Parathyroid adenoma (tissue), 2 donors: ENCODE measurements around the gene PACS1.

Experiments used
- H2AFZ ChIP-seq: fragments of 300-600 bp; sonication (generic); one replicate; pipeline ENCODE4 v1.7.0; 2017; ENCODE audit warnings: antibody characterized with exemption, mild to moderate bottlenecking
- H3K27ac ChIP-seq: fragments of 300-600 bp; sonication (generic); one replicate; pipeline ENCODE4 v1.7.0; 2017
- H3K27me3 ChIP-seq: fragments of 300-600 bp; sonication (generic); one replicate; pipeline ENCODE4 v1.7.0; 2017; ENCODE audit warnings: low read length; ENCODE audit not compliant: control insufficient read depth, insufficient read depth
- H3K36me3 ChIP-seq: fragments of 300-600 bp; sonication (generic); one replicate; pipeline ENCODE4 v1.7.0; 2017; ENCODE audit warnings: low read length; ENCODE audit not compliant: control insufficient read depth, insufficient read depth
- H3K4me1 ChIP-seq: fragments of 300-600 bp; sonication (generic); one replicate; pipeline ENCODE4 v1.7.0; 2017; ENCODE audit warnings: control low read depth
- H3K4me2 ChIP-seq: fragments of 300-600 bp; sonication (generic); one replicate; pipeline ENCODE4 v1.7.0; 2017; ENCODE audit warnings: low read length
- H3K4me3 ChIP-seq: fragments of 300-600 bp; sonication (generic); one replicate; pipeline ENCODE4 v1.7.0; 2017; ENCODE audit warnings: low read depth, low read length
- H3K79me2 ChIP-seq: fragments of 300-600 bp; sonication (generic); one replicate; pipeline ENCODE4 v1.7.0; 2017; ENCODE audit warnings: control low read depth
- H3K9ac ChIP-seq: fragments of 300-600 bp; sonication (generic); one replicate; pipeline ENCODE4 v1.7.0; 2017; ENCODE audit warnings: mild to moderate bottlenecking
- H3K9me3 ChIP-seq: fragments of 300-600 bp; sonication (generic); one replicate; pipeline ENCODE4 v1.7.0; 2017; ENCODE audit warnings: low read length; ENCODE audit not compliant: control insufficient read depth
- TF ChIP-seq, protein P1 (sequence below): fragments of 300-600 bp; sonication (generic); IDR thresholded peaks from one replicate; pipeline ENCODE4 v1.7.0; 2017; ENCODE audit warnings: antibody characterized with exemption, mild to moderate bottlenecking
- donor health status: primary hyperparathyroidism.

The PACS1 gene

GRCh38 chr11:66063900-66064299 is 6.2 kb upstream of the PACS1 start:
- Histone ChIP-seq H3K4me3 (no peak overlapping the region), H3K9ac (no peak overlapping the region), H3K79me2 (no peaks in the 10 kb centered on the region), H3K27me3 (no peaks in the 10 kb centered on the region), H3K27ac (no peak overlapping the region), H3K4me2 (no peak overlapping the region), H3K4me1 (peaks cover 5% of the 10 kb centered on the region), H3K9me3 (no peaks in the 10 kb centered on the region), H2AFZ (no peak overlapping the region), H3K36me3 (no peaks in the 10 kb centered on the region)
- TF ChIP-seq, protein P1, sequence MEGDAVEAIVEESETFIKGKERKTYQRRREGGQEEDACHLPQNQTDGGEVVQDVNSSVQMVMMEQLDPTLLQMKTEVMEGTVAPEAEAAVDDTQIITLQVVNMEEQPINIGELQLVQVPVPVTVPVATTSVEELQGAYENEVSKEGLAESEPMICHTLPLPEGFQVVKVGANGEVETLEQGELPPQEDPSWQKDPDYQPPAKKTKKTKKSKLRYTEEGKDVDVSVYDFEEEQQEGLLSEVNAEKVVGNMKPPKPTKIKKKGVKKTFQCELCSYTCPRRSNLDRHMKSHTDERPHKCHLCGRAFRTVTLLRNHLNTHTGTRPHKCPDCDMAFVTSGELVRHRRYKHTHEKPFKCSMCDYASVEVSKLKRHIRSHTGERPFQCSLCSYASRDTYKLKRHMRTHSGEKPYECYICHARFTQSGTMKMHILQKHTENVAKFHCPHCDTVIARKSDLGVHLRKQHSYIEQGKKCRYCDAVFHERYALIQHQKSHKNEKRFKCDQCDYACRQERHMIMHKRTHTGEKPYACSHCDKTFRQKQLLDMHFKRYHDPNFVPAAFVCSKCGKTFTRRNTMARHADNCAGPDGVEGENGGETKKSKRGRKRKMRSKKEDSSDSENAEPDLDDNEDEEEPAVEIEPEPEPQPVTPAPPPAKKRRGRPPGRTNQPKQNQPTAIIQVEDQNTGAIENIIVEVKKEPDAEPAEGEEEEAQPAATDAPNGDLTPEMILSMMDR, result no peak

- no peaks in the 10 kb centered on the region for H3K36me3 ChIP-seq
- no peak overlapping the region for H2AFZ ChIP-seq
- TF ChIP-seq, protein P1, result no peak
Observed at GRCh38 chr11:66064571-66064970, 5.5 kb upstream of the PACS1 start.

GRCh38 chr11:66066751-66067150 is 3.3 kb upstream of the PACS1 start:
- Histone ChIP-seq H3K4me3 (no peak overlapping the region), H3K27me3 (no peaks in the 10 kb centered on the region), H3K27ac (no peak overlapping the region), H3K79me2 (no peaks in the 10 kb centered on the region), H3K9ac (no peak overlapping the region), H3K9me3 (no peaks in the 10 kb centered on the region), H2AFZ (no peak overlapping the region), H3K4me1 (peaks cover 6% of the 10 kb centered on the region), H3K36me3 (no peaks in the 10 kb centered on the region), H3K4me2 (no peak overlapping the region)
- TF ChIP-seq, protein P1, result no peak

More at GRCh38 chr11:66064571-66064970, 5.5 kb upstream of the PACS1 start:
- Histone ChIP-seq H3K9ac (no peak overlapping the region), H3K27me3 (no peaks in the 10 kb centered on the region), H3K79me2 (no peaks in the 10 kb centered on the region), H3K4me1 (peaks cover 6% of the 10 kb centered on the region), H3K9me3 (no peaks in the 10 kb centered on the region), H3K4me2 (no peak overlapping the region), H3K27ac (no peak overlapping the region), H3K4me3 (no peak overlapping the region)

GRCh38 chr11:66067640-66068039 is 2.4 kb upstream of the PACS1 start:
- Histone ChIP-seq H3K79me2 (no peaks in the 10 kb centered on the region), H3K36me3 (no peaks in the 10 kb centered on the region), H2AFZ (no peak overlapping the region), H3K27ac (no peak overlapping the region), H3K9ac (no peak overlapping the region), H3K4me3 (no peak overlapping the region), H3K9me3 (no peaks in the 10 kb centered on the region), H3K27me3 (no peaks in the 10 kb centered on the region), H3K4me1 (peaks cover 6% of the 10 kb centered on the region), H3K4me2 (no peak overlapping the region)
- TF ChIP-seq, protein P1, result no peak

GRCh38 chr11:66068154-66068821 is 1.8 kb upstream of the PACS1 start:
- H3K9me3 ChIP-seq, result no peaks in the 10 kb centered on the region
- H3K27ac ChIP-seq, result peak overlapping the region; percentile 75
- no peak overlapping the region for H3K9ac ChIP-seq
- H3K4me2 ChIP-seq, result no peak overlapping the region
- H3K4me3 ChIP-seq, result no peak overlapping the region
- no peaks in the 10 kb centered on the region for H3K36me3 ChIP-seq
- TF ChIP-seq, protein P1, result peak; percentile 79
- H3K4me1 ChIP-seq, result peaks cover 6% of the 10 kb centered on the region
- H3K27me3 ChIP-seq, result no peaks in the 10 kb centered on the region
- H2AFZ ChIP-seq, result no peak overlapping the region
- no peaks in the 10 kb centered on the region for H3K79me2 ChIP-seq
